ENCODE results near the gene OR52L1. TPM values are rescaled to one million over a fixed set of nuclear protein-coding genes. Genes with fewer than 3 reads are reported as not detected.
A peak's percentile ranks its signal among the peaks of the same experiment; 100 is the strongest.

The OR52L1 gene
- total RNA-seq = not detected

DNA sequence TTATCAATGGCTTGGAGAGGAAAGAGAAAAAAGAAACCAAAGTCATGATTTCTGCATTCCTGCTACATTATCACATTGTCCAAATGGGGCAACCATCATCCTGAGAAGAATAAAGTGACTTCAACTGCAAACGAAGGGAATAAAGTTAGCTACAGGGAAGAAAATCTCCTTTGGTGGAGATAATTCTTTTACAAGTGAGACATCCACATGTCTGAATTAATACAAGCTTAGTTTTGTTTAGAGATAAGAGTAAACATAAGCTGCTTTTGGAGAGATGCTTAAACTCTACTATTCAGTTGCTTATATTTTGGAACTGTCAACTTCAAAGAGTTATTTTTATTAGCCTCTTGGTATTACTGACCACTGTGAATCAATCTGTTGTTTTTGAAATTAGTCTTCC, at the start of gene OR52L1:
OR52L1 (minus strand) TSS at position 101 of the 400 bp plus-strand sequence; CDS start at position 46, 55 bp downstream.
- no peaks in the 10 kb centered on the region for H3K36me3 ChIP-seq
- no peaks in the 10 kb centered on the region for H3K4me1 ChIP-seq
- TF ChIP-seq CTCF (IDR thresholded peaks at IDR 0.05) (no peak), POLR2A (IDR thresholded peaks at IDR 0.05) (no peak)
- no peaks in the 10 kb centered on the region for H3K27me3 ChIP-seq
- H3K4me3 ChIP-seq = no peak within 1 kb of the TSS
- no peak for DNase-seq
- intact Hi-C loops (cut with DNase I; ENCODE audit: low total_unique reads) = no loop called here
- no peak within 1 kb of the TSS for H3K27ac ChIP-seq
- no peaks in the 10 kb centered on the region for H3K9me3 ChIP-seq

GRCh38 chr11:6030708-6031405, 44.1 kb upstream of the OR52L1 start, which contains the start of gene OR56A1:
Gene OR56A1 (minus strand): TSS chr11:6030758. CDS start chr11:6027692, 3,066 bp downstream.
- Histone ChIP-seq H3K4me3 (no peak within 1 kb of the TSS), H3K27ac (no peak within 1 kb of the TSS), H3K36me3 (no peaks in the 10 kb centered on the region), H3K4me1 (no peaks in the 10 kb centered on the region), H3K9me3 (no peaks in the 10 kb centered on the region), H3K27me3 (no peaks in the 10 kb centered on the region)
- intact Hi-C loops (cut with DNase I; ENCODE audit: low total_unique reads) = no loop called here
- DNase-seq = no peak
- no peak for TF ChIP-seq CTCF (IDR thresholded peaks at IDR 0.05)
- no peak for TF ChIP-seq POLR2A (IDR thresholded peaks at IDR 0.05)

GRCh38 chr11:6027501-6027900, 40.7 kb upstream of the OR52L1 start:
- Histone ChIP-seq H3K9me3 (no peaks in the 10 kb centered on the region), H3K27me3 (no peaks in the 10 kb centered on the region), H3K4me1 (no peaks in the 10 kb centered on the region), H3K27ac (no peak overlapping the region), H3K4me3 (no peak overlapping the region), H3K36me3 (no peaks in the 10 kb centered on the region)
- TF ChIP-seq POLR2A (IDR thresholded peaks at IDR 0.05) = no peak
- TF ChIP-seq CTCF (IDR thresholded peaks at IDR 0.05) = no peak
- no peak for DNase-seq
- intact Hi-C loops (cut with DNase I; ENCODE audit: low total_unique reads) = loop anchor here (10.0 kb wide), 1 partner anchor 327 kb away; no protein-coding TSS in a partner anchor

GRCh38 chr11:6025056-6025455, 38.3 kb upstream of the OR52L1 start:
- no peaks in the 10 kb centered on the region for H3K27me3 ChIP-seq
- H3K4me1 ChIP-seq = no peaks in the 10 kb centered on the region
- no peak overlapping the region for H3K27ac ChIP-seq
- intact Hi-C loops (cut with DNase I; ENCODE audit: low total_unique reads) = loop anchor here (10.0 kb wide), 1 partner anchor 330 kb away; no protein-coding TSS in a partner anchor
- no peak overlapping the region for H3K4me3 ChIP-seq
- no peak for DNase-seq
- no peaks in the 10 kb centered on the region for H3K9me3 ChIP-seq
- H3K36me3 ChIP-seq = no peaks in the 10 kb centered on the region
- TF ChIP-seq CTCF (IDR thresholded peaks at IDR 0.05) = no peak
- TF ChIP-seq POLR2A (IDR thresholded peaks at IDR 0.05) = no peak

DNA sequence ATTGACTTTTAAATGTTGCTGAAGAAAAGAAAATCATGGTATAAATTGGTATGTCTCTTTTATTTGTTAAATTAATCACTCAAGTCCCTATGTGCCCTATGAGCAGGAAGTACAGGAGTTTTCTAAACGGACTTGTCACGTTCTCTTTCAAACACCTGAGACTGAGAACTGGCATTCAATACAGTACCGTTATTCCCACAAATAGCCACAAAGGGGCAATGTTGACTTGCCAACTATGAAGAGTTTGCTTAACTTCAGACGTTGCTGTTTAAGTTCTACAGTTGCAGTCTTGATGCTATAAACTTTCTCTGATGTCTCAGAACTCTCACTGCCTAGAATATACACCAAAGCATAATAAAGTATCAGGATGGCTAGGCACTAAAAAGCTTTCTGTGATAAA, 36.2 kb upstream of the OR52L1 start:
- intact Hi-C loops (cut with DNase I; ENCODE audit: low total_unique reads) = loop anchor here (10.0 kb wide), 1 partner anchor 332 kb away; no protein-coding TSS in a partner anchor
- Histone ChIP-seq H3K27me3 (no peaks in the 10 kb centered on the region), H3K4me1 (no peaks in the 10 kb centered on the region), H3K36me3 (no peaks in the 10 kb centered on the region), H3K4me3 (no peak overlapping the region), H3K9me3 (no peaks in the 10 kb centered on the region), H3K27ac (no peak overlapping the region)
- TF ChIP-seq POLR2A (IDR thresholded peaks at IDR 0.05) (no peak), CTCF (IDR thresholded peaks at IDR 0.05) (peak; percentile 37 to 52 (median 45))
- DNase-seq = no peak

Data from uterus (tissue), 4 donors.